SK-N-SH (cell line): ENCODE results near the gene NRL. TPM values are rescaled to one million over a fixed set of nuclear protein-coding genes. Genes with fewer than 3 reads are reported as not detected.
A peak's percentile ranks its signal among the peaks of the same experiment; 100 is the strongest.

Experiments
- CTCF ChIA-PET: fragments of 300-600, 350-600 bp; formaldehyde crosslinking; extraction: SDS; loops from one replicate; lab custom pipeline; 2021; lab: Yijun Ruan, JAX
- POLR2A ChIA-PET: fragments of 350-600 bp; sonication (Branson Sonifier 250); formaldehyde crosslinking; extraction: SDS; loops from one replicate; lab custom pipeline; 2020; ENCODE audit warnings: antibody characterized with exemption, inconsistent platforms; lab: Yijun Ruan, JAX
- DNase-seq: peaks from one replicate; pipeline ENCODE4 v3.0.0; 2012
- H2AFZ ChIP-seq: fragments of 200-600 bp; sonication (generic); 2 replicates; pipeline ENCODE4 v1.8.1; 2016; ENCODE audit warnings: antibody characterized with exemption, mild to moderate bottlenecking, low read depth
- H3F3A ChIP-seq: fragments of 200-600 bp; sonication (generic); replicated peaks from 2 replicates; pipeline ENCODE3; 2016; ENCODE audit warnings: antibody characterized with exemption, mild to moderate bottlenecking; ENCODE audit not compliant: insufficient read depth
- H3K27ac ChIP-seq, 2 experiments: fragments of 200-500 bp in 1 of 2; fragments of 200-600 bp in 1 of 2; sonication (Bioruptor generic) in 1 of 2; sonication (generic), shearing (Covaris generic) in 1 of 2; 2 replicates each; pipeline versions ENCODE4 v1.5.1 to v1.6.1; 2014 to 2016; ENCODE audit warnings: low read depth in 2 of 2, inconsistent platforms in 1 of 2, low read length in 1 of 2, mild to moderate bottlenecking in 1 of 2, mixed read lengths in 1 of 2
- H3K27me3 ChIP-seq: fragments of 200-600 bp; sonication (generic), shearing (Covaris generic); 2 replicates; pipeline ENCODE4 v1.6.1; 2016; ENCODE audit warnings: mixed run types; ENCODE audit not compliant: insufficient read depth
- H3K36me3 ChIP-seq, 2 experiments: fragments of 200-500 bp in 1 of 2; fragments of 200-600 bp in 1 of 2; sonication (Bioruptor generic) in 1 of 2; sonication (generic) in 1 of 2; replicated peaks in 1 of 2; 2 replicates each; pipeline versions ENCODE3 to v1.5.1; 2014 to 2016; ENCODE audit warnings: low read length in 1 of 2, mild to moderate bottlenecking in 1 of 2; ENCODE audit not compliant: insufficient read depth in 2 of 2, control insufficient read depth in 1 of 2
- H3K4me1 ChIP-seq, 2 experiments: fragments of 200-500 bp in 1 of 2; fragments of 200-600 bp in 1 of 2; sonication (Bioruptor generic) in 1 of 2; sonication (generic), shearing (Covaris generic) in 1 of 2; 2 replicates each; pipeline versions ENCODE4 v1.5.1 to v1.6.1; 2014 to 2016; ENCODE audit warnings: low read depth in 1 of 2, low read length in 1 of 2, mixed run types in 1 of 2; ENCODE audit not compliant: insufficient read depth in 2 of 2, control insufficient read depth in 1 of 2
- H3K4me2 ChIP-seq: fragments of 200-600 bp; sonication (generic), shearing (Covaris generic); 2 replicates; pipeline ENCODE4 v1.6.1; 2017; ENCODE audit warnings: mixed run types
- H3K4me3 ChIP-seq, 2 experiments: fragments of 200-500 bp in 1 of 2; fragments of 200-600 bp in 1 of 2; sonication (Bioruptor generic) in 1 of 2; sonication (generic), shearing (Covaris generic) in 1 of 2; 2 replicates each; pipeline versions ENCODE4 v1.5.1 to v1.8.1; 2014 to 2016; ENCODE audit warnings: low read depth in 2 of 2, inconsistent platforms in 1 of 2, low read length in 1 of 2, mild to moderate bottlenecking in 1 of 2, mixed read lengths in 1 of 2, moderate library complexity in 1 of 2
- H3K79me2 ChIP-seq: fragments of 200-600 bp; sonication (generic); 2 replicates; pipeline ENCODE4 v1.8.1; 2017; ENCODE audit warnings: mild to moderate bottlenecking; ENCODE audit not compliant: insufficient read depth
- H3K9ac ChIP-seq: fragments of 200-600 bp; sonication (generic); 2 replicates; pipeline ENCODE4 v1.6.1; 2017; ENCODE audit warnings: mixed run types
- H3K9me2 ChIP-seq: fragments of 200-600 bp; sonication (generic); 2 replicates; pipeline ENCODE4 v1.6.1; 2017; ENCODE audit warnings: mixed run types
- H3K9me3 ChIP-seq: fragments of 200-600 bp; sonication (generic); 2 replicates; pipeline ENCODE4 v1.6.1; 2017; ENCODE audit warnings: mixed run types, mild to moderate bottlenecking, moderate library complexity
- H4K20me1 ChIP-seq: fragments of 200-600 bp; sonication (generic); 2 replicates; pipeline ENCODE4 v1.6.1; 2017; ENCODE audit warnings: mild to moderate bottlenecking, mixed run types; ENCODE audit not compliant: insufficient read depth
- CHD2 ChIP-seq: fragments of 150-350 bp; IDR thresholded peaks from 2 replicates; pipeline ENCODE4 v1.6.1; 2018; ENCODE audit warnings: low read length; ENCODE audit not compliant: partially characterized antibody
- GATA2 ChIP-seq: sonication (generic); formaldehyde crosslinking; IDR thresholded peaks from 2 replicates; pipeline ENCODE4 v1.5.0; 2020; ENCODE audit warnings: mild to moderate bottlenecking, missing genetic modification reagents
- JUND ChIP-seq: IDR thresholded peaks from 2 replicates; pipeline ENCODE4 v1.4.0; 2012
- MEF2A ChIP-seq: IDR thresholded peaks from 2 replicates; pipeline ENCODE4 v1.4.0; 2012; ENCODE audit warnings: low read depth, borderline replicate concordance
- MXI1 ChIP-seq: IDR thresholded peaks from 2 replicates; pipeline ENCODE4 v1.6.1; 2012; ENCODE audit warnings: mild to moderate bottlenecking, low read depth, low read length, improper control_type of control experiment
- RFX5 ChIP-seq: IDR thresholded peaks from 2 replicates; pipeline ENCODE4 v1.6.1; 2012; ENCODE audit warnings: mild to moderate bottlenecking, improper control_type of control experiment, low read length
- SMC3 ChIP-seq: IDR thresholded peaks from 2 replicates; pipeline ENCODE4 v1.6.1; 2012; ENCODE audit warnings: low read depth, low read length, improper control_type of control experiment
- TCF12 ChIP-seq: IDR thresholded peaks from 2 replicates; pipeline ENCODE4 v1.4.0; 2012
- WGBS: methylation state at CpG from one replicate; pipeline ENCODE4 v1.1.6; 2017; ENCODE audit warnings: low lambda C conversion rate; 5-methylcytosine and 5-hydroxymethylcytosine counted together
- polyA plus RNA-seq, 3 experiments: library from polyadenylated mRNA; depleted of rRNA; stranded (reverse); fragments of >200 nt; gene quantifications; 2 replicates each; pipeline ENCODE4 v1.2.3, GENCODE V29; 2012

NRL gene
- polyA plus RNA-seq, 1 of the 3 experiments (the other 2 are of a cell fraction): 0.76 TPM

DNA sequence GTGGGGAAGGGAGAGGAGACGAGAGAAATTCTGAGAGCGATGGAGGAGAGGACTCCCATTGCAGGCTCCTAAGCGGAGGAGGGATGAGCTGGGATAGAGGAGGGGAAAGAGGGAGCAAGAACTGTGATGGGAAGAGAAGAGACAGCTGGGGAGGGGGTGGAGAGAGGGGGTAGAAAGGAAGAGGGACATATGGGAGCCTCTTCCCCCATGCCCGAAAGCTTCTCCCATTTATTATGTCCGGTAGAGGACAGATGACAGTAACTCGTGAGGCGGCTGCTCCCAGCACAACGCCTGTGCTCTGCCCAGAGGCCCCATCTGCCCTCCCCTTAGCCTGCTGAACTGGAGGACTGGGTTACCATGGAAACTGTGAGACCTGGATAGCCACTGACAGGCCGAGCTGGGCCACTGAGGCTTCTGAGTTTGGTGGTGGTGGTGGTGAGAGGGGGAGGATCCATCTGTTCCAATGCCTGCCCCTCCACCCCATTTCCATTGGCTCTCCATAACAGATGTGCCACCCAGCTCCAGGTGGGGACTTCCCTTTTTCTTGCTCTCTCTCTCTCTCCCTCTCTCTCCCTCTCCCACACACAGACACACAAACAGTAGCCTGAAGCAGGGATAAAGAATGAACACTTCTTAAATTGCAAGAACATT lies 35.1 kb downstream of the NRL start:
- Histone ChIP-seq H3K79me2 (no peaks in the 10 kb centered on the region), H3K9ac (no peak overlapping the region), H3K9me2 (no peaks in the 10 kb centered on the region), H3K27me3 (peaks cover 5% of the 10 kb centered on the region; the same call in 1 of the 2 replicates), H3K9me3 (no peaks in the 10 kb centered on the region), H3K36me3 (no peaks in the 10 kb centered on the region), H3K4me1 (peaks cover 0 to 30% of the 10 kb centered on the region in 2 experiments; a peak in 1 of 4 replicates), H3K4me2 (no peak overlapping the region), H3F3A (no peaks in the 10 kb centered on the region), H3K27ac (peak overlapping the region in 1 of 2 experiments; percentile 73; a peak in 2 of 4 replicates), H2AFZ (no peak overlapping the region), H4K20me1 (no peaks in the 10 kb centered on the region), H3K4me3 (no peak overlapping the region)
- peak; percentile 82 for DNase-seq
- 70% methylated on average over 9 of the region's 9 CpGs for WGBS
- ChIA-PET CTCF (interaction anchor here (0.8 to 42.8 kb wide), 9 partner anchors 9 to 357 kb away, joined by 3 to 1159 read pairs (median 6); partner anchors contain the start of genes CARMIL3, CPNE6, IRF9 and PCK2), POLR2A (interaction anchor here (1.1 to 4.5 kb wide), 9 partner anchors 11 to 67 kb away, joined by 5 to 46 read pairs (median 9); partner anchors contain the start of genes CARMIL3, DCAF11, EMC9 and NRL)
- TF ChIP-seq SMC3 (no peak), CHD2 (peak; percentile 20), RFX5 (0 out of 2 replicates have a peak, but pooled peaks have one; percentile 43), MXI1 (peak; percentile 43; the same call in 1 of the 2 replicates)
- TF ChIP-seq, all 33 proteins: peak for 3

GRCh38 chr14:24078146-24078545 lies 36.6 kb downstream of the NRL start:
- POLR2A ChIA-PET: interaction anchor here (0.6 kb wide), 1 partner anchor 36 kb away, joined by 3 read pairs; no protein-coding TSS in a partner anchor
- CTCF ChIA-PET: interaction anchor here (21.5 to 42.8 kb wide), 2 partner anchors 19 to 22 kb away, joined by 284 to 1159 read pairs; partner anchors contain the start of gene PCK2
- Histone ChIP-seq H4K20me1 (no peaks in the 10 kb centered on the region), H3K79me2 (no peaks in the 10 kb centered on the region), H3K4me2 (no peak overlapping the region), H2AFZ (no peak overlapping the region), H3K9ac (no peak overlapping the region), H3K9me3 (no peaks in the 10 kb centered on the region), H3K9me2 (no peaks in the 10 kb centered on the region), H3K4me1 (peaks cover 0 to 30% of the 10 kb centered on the region in 2 experiments; a peak in 1 of 4 replicates), H3K27me3 (peaks cover 5% of the 10 kb centered on the region; the same call in 1 of the 2 replicates), H3K36me3 (no peaks in the 10 kb centered on the region), H3K27ac (no peak overlapping the region), H3K4me3 (no peak overlapping the region), H3F3A (no peaks in the 10 kb centered on the region)
- no peak for DNase-seq
- TF ChIP-seq TCF12: no peak
- TF ChIP-seq MEF2A: no peak
- 20% methylated on average over 2 of the region's 3 CpGs for WGBS

DNA sequence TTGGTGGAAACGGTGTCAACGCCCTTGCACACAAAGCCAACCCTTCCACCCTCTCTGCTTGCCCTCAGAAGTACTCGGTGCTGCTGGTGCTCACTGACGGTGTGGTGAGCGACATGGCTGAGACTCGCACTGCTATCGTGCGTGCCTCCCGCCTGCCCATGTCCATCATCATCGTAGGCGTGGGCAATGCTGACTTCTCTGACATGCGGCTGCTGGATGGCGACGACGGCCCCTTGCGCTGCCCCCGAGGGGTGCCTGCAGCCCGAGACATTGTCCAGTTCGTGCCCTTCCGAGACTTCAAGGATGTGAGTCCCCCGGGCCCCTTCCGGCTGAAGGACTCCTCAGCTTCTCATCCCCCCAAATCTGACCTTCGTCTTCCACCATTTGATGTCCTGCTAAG lies 37.7 kb downstream of the NRL start:
- H3K9ac ChIP-seq: no peak overlapping the region
- no peaks in the 10 kb centered on the region for H3K36me3 ChIP-seq
- H3K4me2 ChIP-seq: no peak overlapping the region
- no peak overlapping the region for H3K27ac ChIP-seq
- H3K4me1 ChIP-seq: peaks cover 0 to 30% of the 10 kb centered on the region in 2 experiments; a peak in 1 of 4 replicates
- CTCF ChIA-PET: interaction anchor here (21.5 to 42.8 kb wide), 2 partner anchors 18 to 23 kb away, joined by 284 to 1159 read pairs; partner anchors contain the start of gene PCK2
- H3K4me3 ChIP-seq: no peak overlapping the region
- TF ChIP-seq JUND: no peak
- TF ChIP-seq GATA2 (CRISPR knock-in tag): no peak
- no peak for TF ChIP-seq RFX5
- WGBS: 91% methylated on average over 11 of the region's 23 CpGs
- no peak for DNase-seq
- no peak overlapping the region for H2AFZ ChIP-seq
- no peaks in the 10 kb centered on the region for H3K9me3 ChIP-seq
- H4K20me1 ChIP-seq: no peaks in the 10 kb centered on the region
- H3K79me2 ChIP-seq: no peaks in the 10 kb centered on the region
- H3K9me2 ChIP-seq: no peaks in the 10 kb centered on the region
- no peaks in the 10 kb centered on the region for H3F3A ChIP-seq
- POLR2A ChIA-PET: no interaction called here
- H3K27me3 ChIP-seq: peaks cover 3% of the 10 kb centered on the region; the same call in 1 of the 2 replicates
